ENCODE data around the gene IDH3G.
A peak's percentile ranks its signal among the peaks of the same experiment; 100 is the strongest.

- TF ChIP-seq CTCF (IDR thresholded peaks at IDR 0.05) (no peak), POLR2A (IDR thresholded peaks at IDR 0.05) (peak in 1 of 2 donors; percentile 11), POLR2AphosphoS5 (IDR thresholded peaks at IDR 0.05) (peak in 2 of 4 donors; percentile 13 to 28)
These were observed 12.6 kb downstream of the IDH3G start for GRCh38 chrX:153781428-153782047.
